ENCODE results near the gene FDX2. TPM values are rescaled to one million over a fixed set of nuclear protein-coding genes. Genes with fewer than 3 reads are reported as not detected.

The FDX2 gene
- total and polyA plus RNA-seq, 4 donors: 9.6 to 38.4 (median 21.2) TPM

DNA sequence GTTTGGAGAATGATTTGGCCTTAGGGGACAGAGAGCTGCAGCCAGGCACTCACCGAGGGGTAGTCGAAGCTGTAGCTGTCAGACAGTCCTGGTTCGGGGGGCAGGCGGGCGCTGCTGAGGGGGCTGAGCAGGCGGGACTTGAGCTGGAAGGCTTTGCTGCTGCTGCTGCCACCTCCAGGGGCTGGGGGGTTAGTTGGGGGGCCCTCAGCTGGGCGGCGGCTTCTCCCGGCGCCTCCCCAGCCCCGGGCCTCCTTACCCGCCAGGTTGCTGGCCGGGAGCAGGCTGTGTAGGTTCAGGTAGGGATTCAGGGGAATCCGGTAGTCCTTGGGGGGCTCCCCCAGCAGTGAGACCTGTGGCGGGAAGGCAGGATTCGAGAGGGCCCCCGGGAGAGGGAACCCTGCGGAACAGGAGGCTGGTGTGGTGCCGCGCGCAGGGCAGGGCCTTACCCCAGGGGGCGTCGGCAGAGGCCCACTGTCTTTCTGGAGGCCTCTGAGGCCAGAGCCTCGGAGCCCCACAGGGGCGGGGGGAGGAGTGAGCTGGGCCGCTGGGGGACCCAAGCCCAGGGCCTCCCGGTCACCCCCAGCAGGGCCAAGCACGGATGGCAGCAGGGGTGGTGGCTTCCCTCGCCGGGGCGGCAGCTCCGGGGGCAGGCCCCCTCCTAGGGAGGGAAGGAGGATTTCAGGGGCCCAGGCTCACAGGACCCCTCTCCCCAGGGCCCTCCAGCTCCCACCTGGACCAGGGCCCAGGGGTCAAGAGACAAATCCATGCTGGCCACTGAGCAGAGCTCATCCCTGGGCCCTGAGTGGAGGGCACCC, 5.0 kb upstream of the FDX2 start:
- Histone ChIP-seq H3K36me3 (ENCODE audit: control insufficient read depth in 4 of 4, insufficient read depth in 4 of 4, low read length in 4 of 4) (peaks cover 8 to 74% (median 25%) of the 10 kb centered on the region in 4 donors), H3K9me3 (ENCODE audit: control insufficient read depth in 4 of 4, insufficient read depth in 3 of 4, low read length in 3 of 4) (no peaks in the 10 kb centered on the region), H3K27me3 (ENCODE audit: control insufficient read depth in 3 of 3, insufficient read depth in 3 of 3, low read length in 2 of 3) (no peaks in the 10 kb centered on the region), H3K4me1 (ENCODE audit: control insufficient read depth in 5 of 5, insufficient read depth in 5 of 5, low read length in 5 of 5) (peaks cover 0 to 4% (median 0%) of the 10 kb centered on the region in 5 donors), H3K27ac (ENCODE audit: low read depth in 1 of 2, low read length in 1 of 2) (no peak overlapping the region), H3K4me3 (no peak overlapping the region), H3K9ac (ENCODE audit: insufficient read depth in 1 of 2, low read length in 2 of 2) (no peak overlapping the region)
- no peak for DNase-seq
- ATAC-seq (ENCODE audit: insufficient read depth, low FRiP score): no peak
- WGBS, 2 donors: 95 to 96% methylated on average over 31 to 32 of the region's 32 CpGs
- TF ChIP-seq, protein P1, sequence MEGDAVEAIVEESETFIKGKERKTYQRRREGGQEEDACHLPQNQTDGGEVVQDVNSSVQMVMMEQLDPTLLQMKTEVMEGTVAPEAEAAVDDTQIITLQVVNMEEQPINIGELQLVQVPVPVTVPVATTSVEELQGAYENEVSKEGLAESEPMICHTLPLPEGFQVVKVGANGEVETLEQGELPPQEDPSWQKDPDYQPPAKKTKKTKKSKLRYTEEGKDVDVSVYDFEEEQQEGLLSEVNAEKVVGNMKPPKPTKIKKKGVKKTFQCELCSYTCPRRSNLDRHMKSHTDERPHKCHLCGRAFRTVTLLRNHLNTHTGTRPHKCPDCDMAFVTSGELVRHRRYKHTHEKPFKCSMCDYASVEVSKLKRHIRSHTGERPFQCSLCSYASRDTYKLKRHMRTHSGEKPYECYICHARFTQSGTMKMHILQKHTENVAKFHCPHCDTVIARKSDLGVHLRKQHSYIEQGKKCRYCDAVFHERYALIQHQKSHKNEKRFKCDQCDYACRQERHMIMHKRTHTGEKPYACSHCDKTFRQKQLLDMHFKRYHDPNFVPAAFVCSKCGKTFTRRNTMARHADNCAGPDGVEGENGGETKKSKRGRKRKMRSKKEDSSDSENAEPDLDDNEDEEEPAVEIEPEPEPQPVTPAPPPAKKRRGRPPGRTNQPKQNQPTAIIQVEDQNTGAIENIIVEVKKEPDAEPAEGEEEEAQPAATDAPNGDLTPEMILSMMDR (IDR thresholded peaks at IDR 0.05; ENCODE audit: control extremely low read depth, extremely low read depth): no peak

GRCh38 chr19:10318807-10319682, 3.2 kb upstream of the FDX2 start:
- TF ChIP-seq, protein P1 (IDR thresholded peaks at IDR 0.05; ENCODE audit: control extremely low read depth, extremely low read depth): no peak
- no peaks in the 10 kb centered on the region for H3K9me3 ChIP-seq (ENCODE audit: control insufficient read depth in 4 of 4, insufficient read depth in 3 of 4, low read length in 3 of 4)
- no peak overlapping the region for H3K4me3 ChIP-seq
- 92 to 95% methylated on average over 13 of the region's 13 CpGs for WGBS, 2 donors
- DNase-seq (no peak), ATAC-seq (ENCODE audit: insufficient read depth, low FRiP score) (no peak)
- no peak overlapping the region for H3K27ac ChIP-seq (ENCODE audit: low read depth in 1 of 2, low read length in 1 of 2)
- H3K36me3 ChIP-seq (ENCODE audit: control insufficient read depth in 4 of 4, insufficient read depth in 4 of 4, low read length in 4 of 4): peaks cover 3 to 64% (median 20%) of the 10 kb centered on the region in 4 donors
- no peak overlapping the region for H3K9ac ChIP-seq (ENCODE audit: insufficient read depth in 1 of 2, low read length in 2 of 2)
- no peaks in the 10 kb centered on the region for H3K27me3 ChIP-seq (ENCODE audit: control insufficient read depth in 3 of 3, insufficient read depth in 3 of 3, low read length in 2 of 3)
- peaks cover 0 to 12% (median 0%) of the 10 kb centered on the region in 5 donors for H3K4me1 ChIP-seq (ENCODE audit: control insufficient read depth in 5 of 5, insufficient read depth in 5 of 5, low read length in 5 of 5)

DNA sequence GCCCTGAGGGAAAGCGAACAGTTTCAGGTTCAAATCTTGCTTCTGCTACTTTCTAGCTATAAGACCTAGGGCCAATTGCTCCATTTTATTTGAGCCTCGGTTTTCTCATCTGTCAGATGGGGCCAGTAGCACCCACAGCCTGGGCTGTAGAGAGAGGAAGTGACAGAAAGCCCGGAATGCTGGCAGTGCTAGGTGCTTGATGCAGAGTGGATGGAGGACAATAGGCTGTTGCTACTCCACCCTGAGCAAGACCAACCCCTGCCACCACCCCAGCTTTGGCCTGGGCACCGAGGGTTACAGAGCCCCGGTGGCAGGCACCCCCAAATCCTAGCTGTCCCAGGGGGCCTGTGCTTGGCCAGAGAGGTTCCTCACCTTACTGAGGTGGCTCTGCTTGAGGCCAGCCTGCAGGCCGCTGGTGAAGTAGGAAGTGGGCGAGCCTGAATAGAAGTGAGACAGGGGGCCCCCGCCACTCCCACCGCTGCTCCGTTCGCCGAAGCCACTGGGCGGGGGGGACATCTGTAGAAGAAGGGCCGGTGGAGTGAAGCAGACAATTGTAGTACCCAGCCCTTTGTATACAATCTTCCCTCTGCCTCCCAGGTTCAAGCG, 2.1 kb upstream of the FDX2 start:
- WGBS, 2 donors: 93 to 94% methylated on average over 14 to 15 of the region's 15 CpGs
- no peaks in the 10 kb centered on the region for H3K27me3 ChIP-seq (ENCODE audit: control insufficient read depth in 3 of 3, insufficient read depth in 3 of 3, low read length in 2 of 3)
- H3K4me3 ChIP-seq: no peak overlapping the region
- ATAC-seq (ENCODE audit: insufficient read depth, low FRiP score) (no peak), DNase-seq (no peak)
- no peak overlapping the region for H3K27ac ChIP-seq (ENCODE audit: low read depth in 1 of 2, low read length in 1 of 2)
- TF ChIP-seq, protein P1 (IDR thresholded peaks at IDR 0.05; ENCODE audit: control extremely low read depth, extremely low read depth): no peak
- H3K9me3 ChIP-seq (ENCODE audit: control insufficient read depth in 4 of 4, insufficient read depth in 3 of 4, low read length in 3 of 4): no peaks in the 10 kb centered on the region
- H3K36me3 ChIP-seq (ENCODE audit: control insufficient read depth in 4 of 4, insufficient read depth in 4 of 4, low read length in 4 of 4): peaks cover 3 to 56% (median 20%) of the 10 kb centered on the region in 4 donors
- H3K9ac ChIP-seq (ENCODE audit: insufficient read depth in 1 of 2, low read length in 2 of 2): no peak overlapping the region
- H3K4me1 ChIP-seq (ENCODE audit: control insufficient read depth in 5 of 5, insufficient read depth in 5 of 5, low read length in 5 of 5): peaks cover 0 to 12% (median 0%) of the 10 kb centered on the region in 5 donors

Measured in lung (tissue), 12 donors.